Neural progenitor cell (in vitro differentiated cells): Measurements from ENCODE around the gene LRRC49.

ENCODE experiments used
- CTCF ChIP-seq: fragments of 200-600 bp; sonication (generic); IDR thresholded peaks from 2 replicates; pipeline ENCODE4 v1.5.1; 2017; ENCODE audit warnings: antibody characterized with exemption, mild to moderate bottlenecking
- EZH2 ChIP-seq: fragments of 200-600 bp; sonication (generic); IDR thresholded peaks from 2 replicates; pipeline ENCODE4 v1.6.1; 2017; ENCODE audit warnings: antibody characterized with exemption, mild to moderate bottlenecking, moderate library complexity

GRCh38 chr15:71013446-71013845 lies 120.8 kb downstream of the LRRC49 start:
- TF ChIP-seq CTCF = no peak
- no peak for TF ChIP-seq EZH2
